Left ventricle myocardium inferior (tissue), 1 donor: Measurements from ENCODE around the gene CCDC158. TPM values are rescaled to one million over a fixed set of nuclear protein-coding genes. Genes with fewer than 3 reads are reported as not detected.

Experiments
- DNase-seq: peaks from one replicate; pipeline ENCODE4 v3.0.0-alpha.2; 2020
- H3K27ac ChIP-seq: fragments of 200-600 bp; replicated peaks from 2 replicates; pipeline ENCODE4 v1.8.0; 2021
- H3K27me3 ChIP-seq: fragments of 200-600 bp; 2 replicates; pipeline ENCODE4 v1.8.0; 2021; ENCODE audit warnings: low read depth
- H3K36me3 ChIP-seq: fragments of 200-600 bp; 2 replicates; pipeline ENCODE4 v1.8.0; 2021
- H3K4me1 ChIP-seq: fragments of 200-600 bp; 2 replicates; pipeline ENCODE4 v1.8.0; 2021
- H3K4me3 ChIP-seq: fragments of 200-600 bp; 2 replicates; pipeline ENCODE4 v1.8.0; 2021; ENCODE audit warnings: mild to moderate bottlenecking, moderate library complexity
- H3K9me3 ChIP-seq: fragments of 200-600 bp; replicated peaks from 2 replicates; pipeline ENCODE4 v1.8.0; 2021
- CTCF ChIP-seq: fragments of 200-600 bp; IDR thresholded peaks from 2 replicates; pipeline ENCODE4 v1.8.0; 2021; ENCODE audit warnings: antibody characterized with exemption, mild to moderate bottlenecking, borderline replicate concordance
- intact Hi-C: fragments of 100-400 bp; cut with micrococcal nuclease; formaldehyde crosslinking; loops from one replicate; pipeline ENCODE4 v1.11.0; 2022
- total RNA-seq: library from RNA; stranded (reverse); fragmentation: NEBNext Ultra II Directional; extraction: Animal tissue kit (Norgen Biotek cat#: 25700); gene quantifications from one replicate; pipeline ENCODE4 v1.2.1, GENCODE V29; 2021
- donor health status: DM: no; HTN: yes; CAD: no; lungs with severe emphysema.

The CCDC158 gene
- total RNA-seq, 1 donor from 2014 or later = 0.11 TPM

- intact Hi-C loops = no loop called here
Observed at GRCh38 chr4:76275486-76276124, 145.3 kb downstream of the CCDC158 start.

GRCh38 chr4:76272999-76273398 lies 147.9 kb downstream of the CCDC158 start:
- Histone ChIP-seq H3K36me3 (no peaks in the 10 kb centered on the region), H3K9me3 (no peaks in the 10 kb centered on the region), H3K27me3 (no peaks in the 10 kb centered on the region), H3K4me1 (no peaks in the 10 kb centered on the region), H3K27ac (no peak overlapping the region), H3K4me3 (no peak overlapping the region)
- no peak for DNase-seq
- intact Hi-C loops = no loop called here
- TF ChIP-seq CTCF = no peak

More at GRCh38 chr4:76275486-76276124, 145.3 kb downstream of the CCDC158 start:
- peaks cover 5% of the 10 kb centered on the region for H3K4me1 ChIP-seq
- DNase-seq = no peak
- no peak overlapping the region for H3K4me3 ChIP-seq
- no peaks in the 10 kb centered on the region for H3K36me3 ChIP-seq
- H3K9me3 ChIP-seq = no peaks in the 10 kb centered on the region
- TF ChIP-seq CTCF = no peak
- H3K27ac ChIP-seq = no peak overlapping the region
- H3K27me3 ChIP-seq = no peaks in the 10 kb centered on the region

- Histone ChIP-seq H3K36me3 (no peaks in the 10 kb centered on the region), H3K9me3 (no peaks in the 10 kb centered on the region), H3K27ac (no peak overlapping the region), H3K4me1 (no peaks in the 10 kb centered on the region), H3K27me3 (no peaks in the 10 kb centered on the region), H3K4me3 (no peak overlapping the region)
- no peak for DNase-seq
- no peak for TF ChIP-seq CTCF
- intact Hi-C loops = no loop called here
Observed at GRCh38 chr4:76272582-76272981, 148.4 kb downstream of the CCDC158 start.

- no peak overlapping the region for H3K4me3 ChIP-seq
- no peaks in the 10 kb centered on the region for H3K9me3 ChIP-seq
- intact Hi-C loops = no loop called here
Observed at GRCh38 chr4:76272073-76272472, 148.9 kb downstream of the CCDC158 start.

GRCh38 chr4:76271248-76271647 lies 149.7 kb downstream of the CCDC158 start:
- no peaks in the 10 kb centered on the region for H3K36me3 ChIP-seq
- no peaks in the 10 kb centered on the region for H3K9me3 ChIP-seq
- no peaks in the 10 kb centered on the region for H3K27me3 ChIP-seq
- no peaks in the 10 kb centered on the region for H3K4me1 ChIP-seq
- DNase-seq = no peak
- intact Hi-C loops = no loop called here
- no peak overlapping the region for H3K27ac ChIP-seq
- no peak for TF ChIP-seq CTCF
- no peak overlapping the region for H3K4me3 ChIP-seq

More at GRCh38 chr4:76272073-76272472, 148.9 kb downstream of the CCDC158 start:
- Histone ChIP-seq H3K4me1 (no peaks in the 10 kb centered on the region), H3K36me3 (no peaks in the 10 kb centered on the region), H3K27ac (no peak overlapping the region), H3K27me3 (no peaks in the 10 kb centered on the region)
- TF ChIP-seq CTCF = no peak
- DNase-seq = no peak
